Measurements from ENCODE around the gene MAPK11. TPM values are rescaled to one million over a fixed set of nuclear protein-coding genes. Genes with fewer than 3 reads are reported as not detected.

The MAPK11 gene
- 29.0 and 33.2 TPM in 2 replicates for total RNA-seq

GRCh38 chr22:50269970-50270665, at the start of gene MAPK11:
Gene MAPK11, minus strand, starts transcription at chr22:50270380. Its CDS starts 88 bp downstream, at chr22:50270292.
- intact Hi-C loops (cut with micrococcal nuclease) = loop anchor here (1.0 to 5.0 kb wide), 7 partner anchors 19 to 351 kb away; partner anchors contain the start of genes DENND6B, HDAC10, LMF2 and NCAPH2

GRCh38 chr22:50319503-50319951, 49.3 kb upstream of the MAPK11 start:
- intact Hi-C loops (cut with micrococcal nuclease) = no loop called here

- intact Hi-C loops (cut with micrococcal nuclease) = no loop called here
Observed at GRCh38 chr22:50318698-50319411, 48.7 kb upstream of the MAPK11 start.

GRCh38 chr22:50318356-50318697, 48.1 kb upstream of the MAPK11 start:
- intact Hi-C loops (cut with micrococcal nuclease) = no loop called here

GRCh38 chr22:50317674-50318073, 47.5 kb upstream of the MAPK11 start:
- intact Hi-C loops (cut with micrococcal nuclease) = no loop called here

GRCh38 chr22:50317178-50317577, 47.0 kb upstream of the MAPK11 start:
- intact Hi-C loops (cut with micrococcal nuclease) = no loop called here

GRCh38 chr22:50316114-50317065, 46.2 kb upstream of the MAPK11 start:
- intact Hi-C loops (cut with micrococcal nuclease) = no loop called here

GRCh38 chr22:50315289-50316113, 45.3 kb upstream of the MAPK11 start:
- intact Hi-C loops (cut with micrococcal nuclease) = no loop called here

- intact Hi-C loops (cut with micrococcal nuclease) = no loop called here
Observed at GRCh38 chr22:50314455-50315288, 44.5 kb upstream of the MAPK11 start.

- intact Hi-C loops (cut with micrococcal nuclease) = no loop called here
Observed at GRCh38 chr22:50314081-50314454, 43.9 kb upstream of the MAPK11 start.

- intact Hi-C loops (cut with micrococcal nuclease) = no loop called here
Observed at GRCh38 chr22:50313600-50313999, 43.4 kb upstream of the MAPK11 start.

GRCh38 chr22:50313021-50313420, 42.8 kb upstream of the MAPK11 start:
- intact Hi-C loops (cut with micrococcal nuclease) = no loop called here

- intact Hi-C loops (cut with micrococcal nuclease) = no loop called here
Observed at GRCh38 chr22:50312371-50312770, 42.2 kb upstream of the MAPK11 start.

- intact Hi-C loops (cut with micrococcal nuclease) = no loop called here
Observed at GRCh38 chr22:50311606-50312351, 41.6 kb upstream of the MAPK11 start.

- intact Hi-C loops (cut with micrococcal nuclease) = no loop called here
Observed at GRCh38 chr22:50310949-50311444, 40.8 kb upstream of the MAPK11 start.

GRCh38 chr22:50310031-50310722, 40.0 kb upstream of the MAPK11 start:
- intact Hi-C loops (cut with micrococcal nuclease) = no loop called here

GRCh38 chr22:50309601-50309991, 39.4 kb upstream of the MAPK11 start:
- intact Hi-C loops (cut with micrococcal nuclease) = loop anchor here (5.0 kb wide), 1 partner anchor 37 kb away; the partner anchor contains the start of gene MAPK11

GRCh38 chr22:50308986-50309600, 38.9 kb upstream of the MAPK11 start:
- intact Hi-C loops (cut with micrococcal nuclease) = loop anchor here (5.0 kb wide), 1 partner anchor 37 kb away; the partner anchor contains the start of gene MAPK11

All from T-helper 1 cell treated with Interleukin-12 subunit alpha and Interleukin-12 subunit beta and Interleukin-4 antibody, amounts not matched to agents 30 ng/mL and 1 ng/mL, for 36 hours (primary cell).